T-helper 1 cell treated with Interleukin-12 subunit alpha and Interleukin-12 subunit beta and Interleukin-4 antibody, amounts not matched to agents 30 μg/mL and 1 μg/mL, for 36 hours (primary cell): ENCODE data around the gene MAP3K5.
"Not testable (repeated sequence)": the region's sequence is repeated elsewhere in the genome, so short reads cannot be mapped to it uniquely, and the experiment has no call there.

Experiments
- H3K27ac Mint-ChIP-seq: one replicate; pipeline ENCODE4 v1.8.0; 2021; ENCODE audit warnings: mild to moderate bottlenecking, mixed read lengths
- H3K27me3 Mint-ChIP-seq: one replicate; pipeline ENCODE4 v1.8.0; 2021; ENCODE audit warnings: low read depth, mixed read lengths
- H3K36me3 Mint-ChIP-seq: one replicate; pipeline ENCODE4 v1.8.0; 2021; ENCODE audit warnings: low read depth, mixed read lengths
- H3K4me1 Mint-ChIP-seq: one replicate; pipeline ENCODE4 v1.8.0; 2021; ENCODE audit warnings: low read depth, mixed read lengths
- H3K4me3 Mint-ChIP-seq: one replicate; pipeline ENCODE4 v1.8.0; 2021; ENCODE audit warnings: mild to moderate bottlenecking, moderate library complexity, mixed read lengths
- H3K9me3 Mint-ChIP-seq: one replicate; pipeline ENCODE4 v1.8.0; 2021; ENCODE audit warnings: mixed read lengths

Gene MAP3K5

GRCh38 chr6:136803608-136804007 lies 11.3 kb upstream of the MAP3K5 start:
- Mint-ChIP-seq H3K27ac (no peak overlapping the region), H3K9me3 (no peaks in the 10 kb centered on the region), H3K36me3 (no peaks in the 10 kb centered on the region), H3K4me1 (no peaks in the 10 kb centered on the region), H3K27me3 (peaks cover 13% of the 10 kb centered on the region), H3K4me3 (no peak overlapping the region)

DNA sequence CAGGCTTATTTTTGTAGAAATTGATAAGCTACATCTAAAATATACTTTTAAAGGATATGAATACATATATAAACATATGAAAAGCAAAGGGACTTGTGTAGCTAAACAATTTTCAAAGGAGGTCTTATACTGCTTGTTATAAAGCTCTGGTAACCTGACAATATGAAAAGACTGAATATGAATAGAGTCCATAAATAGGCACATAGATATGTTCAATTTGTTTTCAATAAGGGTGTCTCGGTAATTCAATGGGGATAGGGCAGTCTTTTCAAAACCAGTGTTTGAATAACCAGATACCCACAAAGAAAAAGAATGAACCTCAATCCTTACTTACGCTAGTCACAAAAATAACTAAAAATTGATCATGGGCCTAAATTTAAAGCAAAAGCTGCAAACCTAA lies 9.3 kb upstream of the MAP3K5 start:
- H3K36me3 Mint-ChIP-seq: no peaks in the 10 kb centered on the region

DNA sequence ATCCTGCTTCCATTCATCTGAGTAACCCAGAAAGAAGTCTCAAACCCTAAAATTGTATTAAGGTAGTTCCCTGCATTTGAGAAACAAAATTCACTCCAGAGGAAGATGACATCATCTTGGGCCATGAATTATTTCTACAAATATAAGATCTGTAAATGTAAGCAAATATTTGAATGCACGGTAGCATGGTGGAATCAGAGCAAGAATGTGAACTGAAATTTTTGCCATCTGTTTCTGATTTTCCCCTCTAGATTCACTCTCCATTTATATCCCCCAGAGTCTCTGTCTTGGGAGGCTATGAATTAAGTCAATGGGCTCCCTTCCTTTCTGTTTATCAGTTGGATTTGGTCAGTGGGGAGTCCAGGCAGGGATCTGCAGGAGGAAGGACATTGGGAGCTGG lies 5.8 kb upstream of the MAP3K5 start:
- Mint-ChIP-seq H3K9me3 (no peaks in the 10 kb centered on the region), H3K27ac (no peak overlapping the region), H3K4me1 (peaks cover 5% of the 10 kb centered on the region), H3K4me3 (no peak overlapping the region), H3K27me3 (peaks cover 16% of the 10 kb centered on the region), H3K36me3 (no peaks in the 10 kb centered on the region)

More for the DNA sequence above, 9.3 kb upstream of the MAP3K5 start:
- Mint-ChIP-seq H3K9me3 (no peaks in the 10 kb centered on the region), H3K27ac (no peak overlapping the region), H3K27me3 (peaks cover 16% of the 10 kb centered on the region), H3K4me3 (no peak overlapping the region), H3K4me1 (no peaks in the 10 kb centered on the region)

- no peak overlapping the region for H3K27ac Mint-ChIP-seq
Observed at GRCh38 chr6:136795996-136796395, 3.7 kb upstream of the MAP3K5 start.

GRCh38 chr6:136795386-136795785 lies 3.1 kb upstream of the MAP3K5 start:
- peaks cover 10% of the 10 kb centered on the region for H3K4me1 Mint-ChIP-seq
- H3K4me3 Mint-ChIP-seq: no peak overlapping the region
- peaks cover 12% of the 10 kb centered on the region for H3K27me3 Mint-ChIP-seq

More at GRCh38 chr6:136795996-136796395, 3.7 kb upstream of the MAP3K5 start:
- H3K4me1 Mint-ChIP-seq: peaks cover 10% of the 10 kb centered on the region
- H3K9me3 Mint-ChIP-seq: no peaks in the 10 kb centered on the region
- H3K27me3 Mint-ChIP-seq: peaks cover 12% of the 10 kb centered on the region
- H3K36me3 Mint-ChIP-seq: peaks cover 4% of the 10 kb centered on the region
- no peak overlapping the region for H3K4me3 Mint-ChIP-seq

DNA sequence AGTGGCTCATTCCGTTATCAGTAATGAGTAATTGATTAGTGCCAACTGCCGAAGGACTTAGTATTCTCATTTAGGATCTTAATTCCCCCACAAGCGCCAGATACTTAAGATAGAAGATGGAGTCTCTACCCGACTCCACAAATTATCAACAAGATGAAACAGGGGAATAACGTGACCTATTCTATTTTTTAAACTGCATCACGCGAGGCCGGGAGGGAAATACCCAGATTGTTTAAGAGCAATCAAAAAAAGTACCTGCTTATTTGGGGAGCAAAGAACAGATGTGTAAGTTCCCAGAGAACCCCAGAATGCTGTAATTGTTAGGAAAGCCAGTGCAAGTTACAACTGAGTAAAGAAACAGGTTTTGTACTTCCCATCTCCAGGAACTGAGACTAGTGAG lies 1.1 kb upstream of the MAP3K5 start:
- H3K4me1 Mint-ChIP-seq: peaks cover 20% of the 10 kb centered on the region
- H3K9me3 Mint-ChIP-seq: no peaks in the 10 kb centered on the region
- peak overlapping the region; percentile 97 for H3K27ac Mint-ChIP-seq
- H3K36me3 Mint-ChIP-seq: peaks cover 13% of the 10 kb centered on the region
- peaks cover 6% of the 10 kb centered on the region for H3K27me3 Mint-ChIP-seq
- peak overlapping the region; percentile 97 for H3K4me3 Mint-ChIP-seq

More at GRCh38 chr6:136795386-136795785, 3.1 kb upstream of the MAP3K5 start:
- no peaks in the 10 kb centered on the region for H3K9me3 Mint-ChIP-seq
- no peak overlapping the region for H3K27ac Mint-ChIP-seq
- peaks cover 6% of the 10 kb centered on the region for H3K36me3 Mint-ChIP-seq

DNA sequence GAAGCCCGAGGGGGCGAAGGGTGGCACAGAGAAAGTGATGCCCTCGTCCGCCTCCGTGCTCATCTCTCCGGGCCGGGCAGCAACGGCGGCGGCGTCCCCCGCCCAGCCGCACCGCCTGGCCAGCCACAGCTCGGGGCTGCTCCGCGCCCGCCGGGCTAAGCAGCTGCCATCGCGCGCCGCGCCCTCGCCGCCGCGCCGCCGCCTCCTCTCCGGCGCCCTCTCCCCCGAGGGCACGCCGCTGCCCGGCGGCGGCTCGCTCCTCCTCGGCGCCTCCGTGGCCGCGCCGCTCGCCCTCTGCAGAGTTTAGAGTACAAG lies 225 bp downstream of the MAP3K5 start:
- peaks cover 34% of the 10 kb centered on the region for H3K4me1 Mint-ChIP-seq
- H3K27me3 Mint-ChIP-seq: no peaks in the 10 kb centered on the region

DNA sequence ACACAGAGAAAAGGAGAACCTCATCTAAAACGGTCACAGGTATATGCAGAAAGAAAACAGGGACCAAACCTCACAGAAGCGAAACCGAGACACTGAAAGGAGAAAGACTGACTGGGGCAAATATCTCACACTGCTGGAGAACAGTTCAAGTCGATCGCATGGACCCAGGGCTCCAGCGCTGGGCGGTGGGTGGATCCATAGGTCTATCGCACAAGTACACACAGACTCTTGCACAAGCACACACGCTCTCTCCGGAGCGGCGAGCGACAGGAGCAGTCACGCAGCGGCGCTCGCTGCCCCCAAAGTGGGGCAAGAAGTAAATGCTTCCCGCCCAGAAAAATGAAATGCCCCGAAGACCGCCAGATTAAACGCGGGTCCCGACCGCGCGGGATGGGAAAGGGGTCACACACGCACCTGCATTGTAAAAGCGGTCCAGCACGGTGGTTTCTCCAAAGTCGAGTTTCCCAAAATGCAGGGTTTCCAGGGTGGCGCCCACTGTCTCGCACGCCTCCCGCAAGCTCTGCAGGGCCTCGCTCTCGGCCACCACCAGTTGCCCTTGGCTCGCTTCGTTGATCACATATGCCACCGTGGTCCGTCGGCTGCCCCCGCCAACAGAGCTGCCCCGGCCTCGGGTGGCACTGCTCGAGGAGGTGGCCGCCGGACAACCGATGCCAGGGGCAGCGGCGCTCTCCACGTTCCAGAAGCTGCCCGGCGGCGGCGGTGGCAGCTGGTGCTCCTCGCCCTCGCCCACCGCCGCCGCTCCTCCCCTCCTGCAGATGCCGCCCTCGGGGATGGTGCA lies 782 bp downstream of the MAP3K5 start:
- Mint-ChIP-seq H3K4me1 (peaks cover 37% of the 10 kb centered on the region), H3K9me3 (no peaks in the 10 kb centered on the region), H3K27me3 (no peaks in the 10 kb centered on the region), H3K4me3 (peak overlapping the region; percentile 99), H3K36me3 (peaks cover 19% of the 10 kb centered on the region), H3K27ac (peak overlapping the region; percentile 98)

More for the DNA sequence above, 225 bp downstream of the MAP3K5 start:
- Mint-ChIP-seq H3K27ac (no peak overlapping the region), H3K36me3 (peaks cover 19% of the 10 kb centered on the region), H3K9me3 (no peaks in the 10 kb centered on the region), H3K4me3 (peak overlapping the region; percentile 99)

DNA sequence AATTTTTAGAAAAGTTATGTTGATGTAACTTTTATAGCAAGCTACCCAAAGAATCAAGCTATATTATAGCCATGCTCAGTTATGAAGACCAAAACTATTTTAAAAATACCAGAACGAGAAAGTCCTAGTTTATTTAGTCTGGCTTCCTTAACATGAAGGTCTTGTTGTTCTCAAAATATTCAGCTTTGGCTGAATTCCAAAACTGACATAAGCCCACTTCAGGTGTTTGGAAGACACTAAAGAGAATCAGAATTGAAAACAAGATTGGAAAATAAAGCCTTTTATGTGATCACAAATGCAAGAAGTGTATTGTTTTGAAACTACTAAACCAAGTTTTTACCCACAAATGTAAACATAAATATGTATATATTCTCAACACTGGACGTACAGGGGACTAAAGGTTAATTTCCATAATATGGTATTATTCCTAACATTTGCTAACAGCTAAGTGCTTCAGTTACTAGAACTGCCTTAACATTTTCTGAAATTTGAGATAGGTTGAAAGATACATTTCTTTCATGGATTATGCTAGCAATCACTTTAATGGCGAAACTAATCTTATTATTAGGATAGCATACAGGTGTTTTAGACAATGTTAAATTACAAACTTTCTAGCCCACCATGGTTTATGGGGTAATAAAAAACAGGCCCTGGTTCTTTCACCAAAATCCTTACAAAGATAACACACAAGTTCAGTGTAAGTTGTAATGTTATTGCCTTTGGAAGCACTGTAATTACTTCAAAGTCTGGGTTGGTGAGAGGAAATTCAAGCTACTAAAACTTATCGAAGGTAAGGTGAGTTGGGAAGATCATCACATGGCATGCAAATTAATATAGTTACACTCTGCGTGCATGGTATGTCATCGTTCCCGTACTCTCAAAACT lies 1.6 kb downstream of the MAP3K5 start:
- Mint-ChIP-seq H3K4me3 (peak overlapping the region; percentile 99), H3K36me3 (peaks cover 19% of the 10 kb centered on the region), H3K9me3 (no peaks in the 10 kb centered on the region), H3K4me1 (peaks cover 41% of the 10 kb centered on the region), H3K27ac (peak overlapping the region; percentile 98), H3K27me3 (no peaks in the 10 kb centered on the region)

- H3K4me3 Mint-ChIP-seq: peak overlapping the region; percentile 99
- peak overlapping the region; percentile 77 for H3K27ac Mint-ChIP-seq
- peaks cover 53% of the 10 kb centered on the region for H3K4me1 Mint-ChIP-seq
- H3K36me3 Mint-ChIP-seq: peaks cover 30% of the 10 kb centered on the region
- H3K9me3 Mint-ChIP-seq, H3K27me3 Mint-ChIP-seq: not testable (repeated sequence)
Observed at GRCh38 chr6:136789440-136789839, 2.8 kb downstream of the MAP3K5 start.

DNA sequence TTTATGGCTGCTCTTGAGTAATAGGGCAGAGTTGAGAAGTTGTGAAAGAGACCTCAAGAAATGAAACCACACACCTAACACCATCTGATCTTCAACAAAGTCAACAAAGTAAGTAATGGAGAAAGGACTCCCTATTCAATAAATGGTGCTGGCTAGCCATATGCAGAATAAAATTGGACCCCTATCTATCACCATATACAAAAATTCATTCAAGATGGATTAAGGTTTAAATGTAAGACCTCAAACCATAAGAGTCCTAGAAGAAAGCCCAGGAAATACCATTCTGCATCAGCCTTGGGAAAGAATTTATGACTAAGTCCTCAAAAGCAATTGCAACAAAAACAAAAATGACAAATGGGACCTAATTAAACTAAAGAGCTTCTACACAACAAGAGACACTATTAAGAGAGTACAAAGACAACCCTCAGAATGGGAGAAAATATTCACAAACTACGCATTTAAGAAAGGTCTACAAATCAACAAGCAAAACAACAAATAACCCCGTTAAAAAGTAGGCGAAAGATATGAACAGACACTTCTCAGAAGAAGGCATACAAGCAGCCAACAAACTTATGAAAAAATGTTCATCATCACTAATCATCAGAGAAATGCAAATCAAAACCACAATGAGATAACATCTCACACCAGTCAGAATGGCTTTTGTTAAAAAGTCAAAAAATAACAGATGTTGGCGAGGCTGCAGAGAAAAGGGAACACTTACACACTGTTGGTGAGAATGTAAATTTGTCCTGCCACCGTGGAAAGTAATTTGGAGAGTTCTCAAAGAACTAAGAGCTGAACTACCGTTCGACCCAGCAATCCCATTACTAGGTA lies 4.0 kb downstream of the MAP3K5 start:
- Mint-ChIP-seq H3K9me3 (no peaks in the 10 kb centered on the region), H3K27me3 (no peaks in the 10 kb centered on the region), H3K36me3 (peaks cover 42% of the 10 kb centered on the region), H3K27ac (peak overlapping the region; percentile 89), H3K4me3 (peak overlapping the region; percentile 99), H3K4me1 (peaks cover 62% of the 10 kb centered on the region)

GRCh38 chr6:136787726-136788068 lies 4.6 kb downstream of the MAP3K5 start:
- Mint-ChIP-seq H3K4me1 (peaks cover 63% of the 10 kb centered on the region), H3K27ac (peak overlapping the region; percentile 89), H3K27me3 (no peaks in the 10 kb centered on the region), H3K4me3 (peak overlapping the region; percentile 99), H3K9me3 (no peaks in the 10 kb centered on the region), H3K36me3 (peaks cover 43% of the 10 kb centered on the region)

DNA sequence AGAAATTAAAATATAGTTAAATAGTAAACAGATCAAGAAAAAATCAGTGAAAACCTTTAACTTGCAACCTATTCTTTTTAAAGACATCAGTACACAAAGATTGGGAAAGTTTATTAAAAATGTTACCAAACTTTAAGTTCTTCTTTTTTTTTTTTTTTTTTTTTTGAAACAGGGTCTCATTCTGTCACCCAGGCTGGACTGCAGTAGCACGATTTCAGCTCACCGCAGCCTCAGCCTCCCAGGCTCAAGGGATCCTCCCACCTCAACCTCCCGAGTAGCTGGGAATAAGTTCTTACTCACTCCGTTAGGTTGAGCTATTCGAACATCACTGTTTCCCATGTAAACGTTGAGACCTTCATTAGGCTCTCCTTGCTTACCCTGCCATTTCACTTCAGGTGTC lies 5.6 kb downstream of the MAP3K5 start:
- no peaks in the 10 kb centered on the region for H3K27me3 Mint-ChIP-seq
- peaks cover 45% of the 10 kb centered on the region for H3K36me3 Mint-ChIP-seq
- no peak overlapping the region for H3K4me3 Mint-ChIP-seq
- peaks cover 71% of the 10 kb centered on the region for H3K4me1 Mint-ChIP-seq
- H3K27ac Mint-ChIP-seq: peak overlapping the region; percentile 29
- no peaks in the 10 kb centered on the region for H3K9me3 Mint-ChIP-seq
